RWPE2 (cell line): ENCODE data around the gene VWF.

Experiments used
- ATAC-seq: fragments of 200-7000 bp; cut with Tn5 transposase; 3 replicates; pipeline ENCODE4 v1.9.1; 2021; ENCODE audit warnings: low read depth
- DNase-seq: peaks from one replicate; pipeline ENCODE4 v3.0.0-alpha.2; 2020; ENCODE audit warnings: low spot score
- H3K27ac ChIP-seq: fragments of 450-650 bp; 2 replicates; pipeline ENCODE4 v1.5.1; 2017; ENCODE audit warnings: mild to moderate bottlenecking; ENCODE audit not compliant: poor library complexity, severe bottlenecking
- H3K27me3 ChIP-seq: fragments of 250-450 bp; sonication (Bioruptor Pico); 2 replicates; pipeline ENCODE4 v1.5.1; 2021; ENCODE audit warnings: mild to moderate bottlenecking, moderate library complexity; ENCODE audit not compliant: insufficient read depth, poor library complexity, severe bottlenecking
- H3K36me3 ChIP-seq: fragments of 250-450 bp; sonication (Bioruptor Pico); 2 replicates; pipeline ENCODE4 v1.5.1; 2020; ENCODE audit warnings: low read depth, mild to moderate bottlenecking, moderate library complexity
- H3K4me1 ChIP-seq: fragments of 250-450 bp; sonication (Bioruptor Pico); 2 replicates; pipeline ENCODE4 v1.5.1; 2021; ENCODE audit warnings: mild to moderate bottlenecking, moderate library complexity; ENCODE audit not compliant: insufficient read depth, poor library complexity, severe bottlenecking
- H3K4me3 ChIP-seq: fragments of 250-450 bp; sonication (Bioruptor Pico); 2 replicates; pipeline ENCODE4 v1.5.1; 2021; ENCODE audit warnings: mild to moderate bottlenecking, moderate library complexity; ENCODE audit not compliant: severe bottlenecking
- H3K9me3 ChIP-seq: fragments of 250-450 bp; sonication (Bioruptor Pico); 2 replicates; pipeline ENCODE4 v1.5.1; 2021; ENCODE audit warnings: mild to moderate bottlenecking, moderate library complexity; ENCODE audit not compliant: severe bottlenecking
- TF ChIP-seq, protein P1 (sequence below): fragments of 450-650 bp; IDR thresholded peaks from one replicate; pipeline ENCODE4 v1.5.1; 2017; ENCODE audit warnings: mild to moderate bottlenecking, moderate library complexity; ENCODE audit not compliant: poor library complexity, severe bottlenecking

VWF gene

GRCh38 chr12:5997260-5997659 lies 127.2 kb downstream of the VWF start:
- no peak for ATAC-seq
- Histone ChIP-seq H3K27ac (no peak overlapping the region), H3K36me3 (no peaks in the 10 kb centered on the region), H3K27me3 (peaks cover 3% of the 10 kb centered on the region), H3K9me3 (no peaks in the 10 kb centered on the region), H3K4me1 (no peaks in the 10 kb centered on the region), H3K4me3 (no peak overlapping the region)
- no peak for DNase-seq
- TF ChIP-seq, protein P1, sequence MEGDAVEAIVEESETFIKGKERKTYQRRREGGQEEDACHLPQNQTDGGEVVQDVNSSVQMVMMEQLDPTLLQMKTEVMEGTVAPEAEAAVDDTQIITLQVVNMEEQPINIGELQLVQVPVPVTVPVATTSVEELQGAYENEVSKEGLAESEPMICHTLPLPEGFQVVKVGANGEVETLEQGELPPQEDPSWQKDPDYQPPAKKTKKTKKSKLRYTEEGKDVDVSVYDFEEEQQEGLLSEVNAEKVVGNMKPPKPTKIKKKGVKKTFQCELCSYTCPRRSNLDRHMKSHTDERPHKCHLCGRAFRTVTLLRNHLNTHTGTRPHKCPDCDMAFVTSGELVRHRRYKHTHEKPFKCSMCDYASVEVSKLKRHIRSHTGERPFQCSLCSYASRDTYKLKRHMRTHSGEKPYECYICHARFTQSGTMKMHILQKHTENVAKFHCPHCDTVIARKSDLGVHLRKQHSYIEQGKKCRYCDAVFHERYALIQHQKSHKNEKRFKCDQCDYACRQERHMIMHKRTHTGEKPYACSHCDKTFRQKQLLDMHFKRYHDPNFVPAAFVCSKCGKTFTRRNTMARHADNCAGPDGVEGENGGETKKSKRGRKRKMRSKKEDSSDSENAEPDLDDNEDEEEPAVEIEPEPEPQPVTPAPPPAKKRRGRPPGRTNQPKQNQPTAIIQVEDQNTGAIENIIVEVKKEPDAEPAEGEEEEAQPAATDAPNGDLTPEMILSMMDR, result no peak

DNA sequence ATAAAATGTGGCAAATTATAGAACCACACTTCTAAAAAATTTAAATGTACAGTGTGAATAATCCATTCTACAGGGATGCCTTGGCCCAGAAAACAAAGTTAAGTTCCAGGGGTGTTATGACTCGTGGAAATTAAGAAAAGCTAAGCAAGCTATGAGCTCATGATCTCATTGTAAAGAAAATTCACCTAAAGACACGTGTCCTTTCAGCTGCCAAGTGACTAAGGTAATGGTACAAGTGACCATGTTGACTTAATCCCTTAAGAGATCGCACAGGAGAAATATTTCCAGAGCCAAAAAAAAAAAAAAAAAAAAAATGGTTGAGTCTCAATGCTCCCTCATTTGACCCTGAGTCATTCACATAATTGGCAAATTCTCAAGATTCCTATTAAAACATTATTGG lies 128.0 kb downstream of the VWF start:
- Histone ChIP-seq H3K4me1 (no peaks in the 10 kb centered on the region), H3K36me3 (no peaks in the 10 kb centered on the region), H3K9me3 (no peaks in the 10 kb centered on the region), H3K27ac (no peak overlapping the region), H3K27me3 (no peaks in the 10 kb centered on the region), H3K4me3 (no peak overlapping the region)
- no peak for ATAC-seq
- no peak for DNase-seq
- TF ChIP-seq, protein P1, result no peak

DNA sequence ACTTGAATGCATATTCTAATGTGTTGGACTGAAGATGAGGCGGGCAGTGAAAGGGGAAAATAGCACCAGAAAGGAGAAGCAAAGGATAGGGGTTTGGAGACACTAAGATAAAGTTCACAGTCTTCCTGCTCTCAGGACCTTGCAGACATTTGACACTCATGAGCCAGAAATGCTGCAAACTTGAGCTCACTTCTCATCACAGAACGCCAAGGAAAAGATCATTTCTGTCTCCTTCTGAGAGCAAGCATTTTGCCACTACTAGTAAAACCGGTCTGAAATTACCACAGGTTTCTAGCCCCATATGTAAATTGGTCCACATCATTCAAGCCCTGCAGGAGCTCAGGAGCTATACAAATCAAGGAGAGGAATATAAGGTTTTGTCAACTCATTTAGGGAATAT lies 134.8 kb downstream of the VWF start:
- no peak for ATAC-seq
- no peak overlapping the region for H3K4me3 ChIP-seq
- H3K27me3 ChIP-seq, result no peaks in the 10 kb centered on the region
- no peak for DNase-seq
- no peak overlapping the region for H3K27ac ChIP-seq
- no peaks in the 10 kb centered on the region for H3K4me1 ChIP-seq
- TF ChIP-seq, protein P1, result no peak
- H3K9me3 ChIP-seq, result no peaks in the 10 kb centered on the region
- H3K36me3 ChIP-seq, result no peaks in the 10 kb centered on the region

DNA sequence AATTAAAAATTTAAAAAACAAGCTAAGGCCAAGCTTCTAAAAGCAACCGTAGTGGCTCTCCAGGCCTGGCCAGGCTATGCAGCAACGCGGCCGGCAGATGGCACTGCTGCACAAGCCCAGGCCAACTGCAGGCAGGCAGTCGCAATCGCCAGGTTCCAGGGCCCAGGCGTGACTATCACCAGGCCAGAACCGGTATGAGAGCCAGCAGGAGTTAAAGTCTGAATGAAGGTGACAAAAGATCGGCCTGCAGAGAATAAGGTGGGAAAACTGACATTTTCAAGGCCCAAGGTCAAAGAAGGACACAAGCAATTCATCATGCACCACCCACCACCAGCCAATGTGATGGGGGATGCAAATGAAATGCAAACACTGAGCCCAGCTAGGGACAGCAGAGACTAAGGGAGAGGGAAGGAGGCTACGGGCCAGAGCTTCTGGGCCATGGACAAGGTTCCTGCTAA lies 135.8 kb downstream of the VWF start:
- ATAC-seq (peak; percentile 98), DNase-seq (no peak)
- Histone ChIP-seq H3K4me3 (no peak overlapping the region), H3K36me3 (no peaks in the 10 kb centered on the region), H3K27ac (no peak overlapping the region), H3K27me3 (no peaks in the 10 kb centered on the region), H3K4me1 (no peaks in the 10 kb centered on the region), H3K9me3 (no peaks in the 10 kb centered on the region)
- TF ChIP-seq, protein P1, result peak; percentile 98

GRCh38 chr12:5988088-5988487 lies 136.4 kb downstream of the VWF start:
- Histone ChIP-seq H3K36me3 (no peaks in the 10 kb centered on the region), H3K9me3 (no peaks in the 10 kb centered on the region), H3K4me3 (no peak overlapping the region), H3K4me1 (no peaks in the 10 kb centered on the region), H3K27ac (no peak overlapping the region), H3K27me3 (no peaks in the 10 kb centered on the region)
- DNase-seq, result no peak
- TF ChIP-seq, protein P1, result no peak
- ATAC-seq, result no peak
